AG04450 (cell line): ENCODE data around the gene ZC3H18. TPM values are rescaled to one million over a fixed set of nuclear protein-coding genes. Genes with fewer than 3 reads are reported as not detected.

Source experiments
- CTCF ChIA-PET: fragments of 300-600, 350-600 bp; formaldehyde crosslinking; extraction: SDS; loops from one replicate; lab custom pipeline; 2022; ENCODE audit warnings: antibody characterized with exemption, inconsistent platforms; lab: Charles Lee
- POLR2A ChIA-PET: fragments of 350-600 bp; formaldehyde crosslinking; extraction: SDS; loops from one replicate; lab custom pipeline; 2021; ENCODE audit warnings: antibody characterized with exemption, inconsistent platforms; lab: Yijun Ruan, JAX
- DNase-seq: peaks from one replicate; pipeline ENCODE4 v3.0.0-alpha.2; 2011; ENCODE audit warnings: low read depth, low spot score
- H3K27ac ChIP-seq: one replicate; pipeline ENCODE4 v1.5.1; 2012; ENCODE audit warnings: low read depth, low read length, control low read depth
- H3K27me3 ChIP-seq: one replicate; pipeline ENCODE4 v1.6.0; 2012; ENCODE audit warnings: low read length; ENCODE audit not compliant: control insufficient read depth, insufficient read depth
- H3K4me3 ChIP-seq: 2 replicates; pipeline ENCODE4 v1.5.1; 2011; ENCODE audit warnings: mild to moderate bottlenecking, low read depth, low read length, control low read depth
- H3K9me3 ChIP-seq: 2 replicates; pipeline ENCODE4 v1.5.1; 2012; ENCODE audit warnings: low read length; ENCODE audit not compliant: control insufficient read depth, insufficient read depth
- polyA plus RNA-seq: library from polyadenylated mRNA; depleted of rRNA; stranded (reverse); fragments of >200 nt; gene quantifications from 2 replicates; pipeline ENCODE4 v1.2.3, GENCODE V29; 2011
- TF ChIP-seq, protein P1 (sequence below): IDR thresholded peaks from 2 replicates; pipeline ENCODE4 v1.5.1; 2011; ENCODE audit warnings: low read depth, low read length, control low read depth, inconsistent platforms

The ZC3H18 gene
- polyA plus RNA-seq, 1 experiment, result 10.1 TPM

DNA sequence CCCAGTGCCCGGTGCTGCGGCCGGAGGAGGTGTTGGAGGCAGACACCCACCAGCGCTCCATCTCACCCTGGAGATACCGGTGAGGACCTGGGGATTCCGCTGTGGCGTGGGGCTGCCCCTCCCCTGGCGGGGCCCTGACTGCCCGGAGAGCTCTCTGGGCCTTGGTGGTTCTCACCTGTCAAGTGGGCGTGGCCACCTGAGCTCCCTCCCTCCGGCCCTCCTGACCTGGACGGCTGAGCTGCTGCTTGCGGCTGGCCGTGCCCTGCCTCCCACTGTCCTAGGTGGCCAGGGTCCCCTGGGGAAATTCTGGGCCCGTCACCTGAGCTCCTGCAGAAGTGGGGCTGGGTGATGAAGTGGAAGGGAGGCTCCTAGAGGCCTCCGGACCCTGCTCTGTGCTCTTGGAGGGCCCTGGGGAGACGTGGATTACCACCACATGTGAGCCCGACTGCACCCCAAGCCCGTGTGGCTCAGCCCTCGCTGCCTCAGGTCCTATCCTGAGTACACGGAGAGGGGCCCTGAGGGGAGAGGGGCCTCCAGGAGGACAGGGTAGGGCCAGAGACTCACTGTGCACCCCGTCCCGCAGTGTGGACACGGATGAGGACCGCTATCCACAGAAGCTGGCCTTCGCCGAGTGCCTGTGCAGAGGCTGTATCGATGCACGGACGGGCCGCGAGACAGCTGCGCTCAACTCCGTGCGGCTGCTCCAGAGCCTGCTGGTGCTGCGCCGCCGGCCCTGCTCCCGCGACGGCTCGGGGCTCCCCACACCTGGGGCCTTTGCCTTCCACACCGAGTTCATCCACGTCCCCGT lies 69.2 kb downstream of the ZC3H18 start:
- H3K9me3 ChIP-seq, result peaks cover 3% of the 10 kb centered on the region; the same call in 1 of the 2 replicates
- no peak overlapping the region for H3K27ac ChIP-seq
- ChIA-PET POLR2A (interaction anchor here (0.5 to 1.5 kb wide), 2 partner anchors 23 to 147 kb away, joined by 4 to 7 read pairs; partner anchors contain the start of gene MVD), CTCF (no interaction called here)
- H3K4me3 ChIP-seq, result no peak overlapping the region
- no peak for DNase-seq
- peaks cover 27% of the 10 kb centered on the region for H3K27me3 ChIP-seq
- TF ChIP-seq, protein P1, sequence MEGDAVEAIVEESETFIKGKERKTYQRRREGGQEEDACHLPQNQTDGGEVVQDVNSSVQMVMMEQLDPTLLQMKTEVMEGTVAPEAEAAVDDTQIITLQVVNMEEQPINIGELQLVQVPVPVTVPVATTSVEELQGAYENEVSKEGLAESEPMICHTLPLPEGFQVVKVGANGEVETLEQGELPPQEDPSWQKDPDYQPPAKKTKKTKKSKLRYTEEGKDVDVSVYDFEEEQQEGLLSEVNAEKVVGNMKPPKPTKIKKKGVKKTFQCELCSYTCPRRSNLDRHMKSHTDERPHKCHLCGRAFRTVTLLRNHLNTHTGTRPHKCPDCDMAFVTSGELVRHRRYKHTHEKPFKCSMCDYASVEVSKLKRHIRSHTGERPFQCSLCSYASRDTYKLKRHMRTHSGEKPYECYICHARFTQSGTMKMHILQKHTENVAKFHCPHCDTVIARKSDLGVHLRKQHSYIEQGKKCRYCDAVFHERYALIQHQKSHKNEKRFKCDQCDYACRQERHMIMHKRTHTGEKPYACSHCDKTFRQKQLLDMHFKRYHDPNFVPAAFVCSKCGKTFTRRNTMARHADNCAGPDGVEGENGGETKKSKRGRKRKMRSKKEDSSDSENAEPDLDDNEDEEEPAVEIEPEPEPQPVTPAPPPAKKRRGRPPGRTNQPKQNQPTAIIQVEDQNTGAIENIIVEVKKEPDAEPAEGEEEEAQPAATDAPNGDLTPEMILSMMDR, result no peak

DNA sequence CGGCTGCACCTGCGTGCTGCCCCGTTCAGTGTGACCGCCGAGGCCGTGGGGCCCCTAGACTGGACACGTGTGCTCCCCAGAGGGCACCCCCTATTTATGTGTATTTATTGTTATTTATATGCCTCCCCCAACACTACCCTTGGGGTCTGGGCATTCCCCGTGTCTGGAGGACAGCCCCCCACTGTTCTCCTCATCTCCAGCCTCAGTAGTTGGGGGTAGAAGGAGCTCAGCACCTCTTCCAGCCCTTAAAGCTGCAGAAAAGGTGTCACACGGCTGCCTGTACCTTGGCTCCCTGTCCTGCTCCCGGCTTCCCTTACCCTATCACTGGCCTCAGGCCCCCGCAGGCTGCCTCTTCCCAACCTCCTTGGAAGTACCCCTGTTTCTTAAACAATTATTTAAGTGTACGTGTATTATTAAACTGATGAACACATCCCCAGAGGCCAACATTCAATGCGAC lies 69.9 kb downstream of the ZC3H18 start:
- H3K9me3 ChIP-seq, result peaks cover 3% of the 10 kb centered on the region; the same call in 1 of the 2 replicates
- TF ChIP-seq, protein P1, result no peak
- DNase-seq, result no peak
- ChIA-PET POLR2A (interaction anchor here (0.6 to 1.5 kb wide), 2 partner anchors 22 to 26 kb away, joined by 4 to 7 read pairs; partner anchors contain the start of gene MVD), CTCF (no interaction called here)
- peaks cover 27% of the 10 kb centered on the region for H3K27me3 ChIP-seq
- H3K4me3 ChIP-seq, result no peak overlapping the region
- no peak overlapping the region for H3K27ac ChIP-seq

DNA sequence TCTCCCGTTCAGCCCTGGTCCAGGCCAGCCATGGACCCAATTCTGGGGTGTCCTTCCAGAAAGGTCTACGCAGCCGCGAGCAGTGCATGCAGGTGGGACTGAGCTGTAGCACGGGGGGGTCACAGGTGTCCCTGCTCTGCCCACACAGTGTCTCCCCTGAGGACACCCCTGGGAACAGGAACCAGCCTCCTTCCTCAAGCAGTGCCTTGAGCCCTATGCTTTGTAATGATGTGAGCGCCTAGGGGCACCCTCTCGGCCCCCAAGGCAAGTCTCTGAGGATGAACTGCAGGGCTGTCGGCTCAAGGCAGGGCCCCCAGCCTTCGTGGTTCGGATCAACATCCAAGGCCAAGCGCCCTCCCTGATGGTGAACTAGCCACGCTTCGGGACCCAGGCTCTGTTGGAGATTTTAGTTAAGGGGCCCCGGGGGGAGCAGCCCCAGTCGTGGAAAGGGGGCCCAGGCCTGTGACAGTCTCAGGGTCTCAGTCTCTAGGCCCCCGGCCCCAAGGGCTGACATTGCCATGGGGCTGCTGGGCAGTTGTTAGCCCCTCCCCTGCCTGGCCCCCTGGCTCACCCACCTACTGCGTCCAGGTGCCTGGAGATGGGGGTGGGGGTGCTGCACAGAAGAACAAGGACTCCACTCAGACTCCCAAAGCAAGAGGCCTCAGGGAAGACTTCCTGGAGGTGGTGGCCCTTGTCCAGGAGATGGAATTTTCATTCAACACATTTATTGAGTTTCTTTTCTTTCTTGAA lies 70.5 kb downstream of the ZC3H18 start:
- Histone ChIP-seq H3K27ac (no peak overlapping the region), H3K27me3 (peaks cover 27% of the 10 kb centered on the region), H3K9me3 (peaks cover 3% of the 10 kb centered on the region; the same call in 1 of the 2 replicates), H3K4me3 (no peak overlapping the region)
- POLR2A ChIA-PET, result interaction anchor here (0.6 to 0.7 kb wide), 2 partner anchors 26 to 152 kb away, joined by 3 to 7 read pairs; no protein-coding TSS in a partner anchor
- CTCF ChIA-PET, result no interaction called here
- DNase-seq, result no peak
- TF ChIP-seq, protein P1, result no peak

DNA sequence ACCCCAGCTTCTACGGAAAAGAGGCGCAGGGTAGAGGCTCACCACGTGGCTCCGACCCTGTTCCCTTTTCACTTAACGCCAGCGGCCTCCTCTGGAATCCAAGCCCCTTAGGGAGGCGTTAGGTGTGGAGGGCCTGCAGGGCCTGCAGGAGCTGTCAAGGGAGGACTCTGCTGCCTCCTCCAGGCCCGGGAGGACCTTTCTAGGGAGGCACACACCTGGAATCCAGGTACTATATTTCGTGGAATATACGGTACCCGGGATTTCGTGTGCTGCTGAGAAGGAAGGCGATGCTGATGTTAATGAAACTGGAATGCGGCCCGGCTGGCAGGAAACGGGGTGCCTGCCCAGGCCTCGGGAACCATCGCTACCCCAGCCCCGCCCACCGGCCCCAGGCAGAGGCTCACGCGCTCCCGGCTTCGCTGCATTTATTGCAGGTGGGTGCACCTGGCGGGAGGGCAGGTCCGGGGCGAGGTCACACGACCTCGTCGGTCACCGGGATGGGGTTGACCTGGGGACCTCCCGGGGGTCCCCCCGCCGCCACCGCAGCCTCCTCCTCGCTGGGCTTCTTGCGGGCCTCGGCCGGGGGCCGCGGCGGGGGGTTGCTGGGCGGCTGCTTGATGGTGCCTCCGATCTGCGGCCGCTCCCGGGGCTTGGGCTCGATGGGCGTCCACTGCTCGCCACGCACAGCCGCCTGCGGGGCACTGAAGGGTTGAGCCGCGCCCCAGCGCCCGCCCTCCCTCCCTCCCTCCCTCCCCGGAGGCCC lies 72.9 kb downstream of the ZC3H18 start:
- TF ChIP-seq, protein P1, result no peak
- H3K27ac ChIP-seq, result no peak overlapping the region
- ChIA-PET CTCF (no interaction called here), POLR2A (no interaction called here)
- peaks cover 3% of the 10 kb centered on the region; the same call in 1 of the 2 replicates for H3K9me3 ChIP-seq
- H3K27me3 ChIP-seq, result peaks cover 27% of the 10 kb centered on the region
- DNase-seq, result no peak
- no peak overlapping the region for H3K4me3 ChIP-seq
